Left lung (tissue), 10 donors: ENCODE measurements around the gene KRTCAP2. TPM values are rescaled to one million over a fixed set of nuclear protein-coding genes. Genes with fewer than 3 reads are reported as not detected.

Source experiments
- ATAC-seq: fragments of 200-7000 bp; cut with Tn5 transposase; one replicate; pipeline ENCODE4 v1.9.1; 2020; ENCODE audit warnings: moderate library complexity
- DNase-seq, 4 donors: peaks; one replicate each; pipeline ENCODE4 v3.0.0-alpha.2; 2013 to 2020
- H3K27ac ChIP-seq, 2 donors: fragments of 200-600 bp; sonication (generic) in 1 of 2; one replicate each; pipeline versions ENCODE4 v1.5.0 to v1.8.0; 2020 to 2021
- H3K27me3 ChIP-seq, 2 donors: fragments of 200-600 bp; sonication (generic) in 1 of 2; one replicate each; pipeline versions ENCODE4 v1.5.0 to v1.8.0; 2020 to 2021
- H3K36me3 ChIP-seq, 2 donors: fragments of 200-600 bp; sonication (generic) in 1 of 2; one replicate each; pipeline versions ENCODE4 v1.5.0 to v1.8.0; 2020 to 2021
- H3K4me1 ChIP-seq, 2 donors: fragments of 200-600 bp; one replicate each; pipeline ENCODE4 v1.8.0; 2021
- H3K4me3 ChIP-seq, 2 donors: fragments of 200-600 bp; sonication (generic) in 1 of 2; one replicate each; pipeline versions ENCODE4 v1.5.0 to v1.8.0; 2020 to 2021; ENCODE audit warnings: mild to moderate bottlenecking in 1 of 2
- H3K9me3 ChIP-seq, 2 donors: fragments of 200-600 bp; sonication (generic) in 1 of 2; one replicate each; pipeline versions ENCODE4 v1.5.0 to v1.8.0; 2020 to 2021
- intact Hi-C, 2 donors: fragments of 100-400 bp; cut with DNase I; formaldehyde crosslinking; loops; one replicate each; pipeline versions ENCODE4 v1.11.2 to v1.14.2; 2022
- polyA plus RNA-seq, 6 donors: library from polyadenylated mRNA; unstranded; fragments of 120-200 nt; gene quantifications; one replicate each; pipeline ENCODE4 v1.2.1, GENCODE V29; 2013; ENCODE audit not compliant: insufficient read length in 6 of 6
- total RNA-seq, 2 donors: library from RNA; stranded (reverse); fragmentation: NEBNext Ultra II Directional; extraction: Animal tissue kit (Norgen Biotek cat#: 25700); gene quantifications; one replicate each; pipeline ENCODE4 v1.2.1, GENCODE V29; 2021
- TF ChIP-seq, protein P1 (sequence below), 2 donors: fragments of 200-600 bp; sonication (generic) in 1 of 2; IDR thresholded peaks; one replicate each; pipeline versions ENCODE4 v1.5.0 to v1.8.0; 2021; ENCODE audit warnings: antibody characterized with exemption in 2 of 2
- donor health status: DM: no; HTN: yes; CAD: no.
- donor health status: DM: no; HTN: no; CAD: no.

Gene KRTCAP2
- total and polyA plus RNA-seq, 8 donors, result 93.9 to 184 (median 111) TPM

DNA sequence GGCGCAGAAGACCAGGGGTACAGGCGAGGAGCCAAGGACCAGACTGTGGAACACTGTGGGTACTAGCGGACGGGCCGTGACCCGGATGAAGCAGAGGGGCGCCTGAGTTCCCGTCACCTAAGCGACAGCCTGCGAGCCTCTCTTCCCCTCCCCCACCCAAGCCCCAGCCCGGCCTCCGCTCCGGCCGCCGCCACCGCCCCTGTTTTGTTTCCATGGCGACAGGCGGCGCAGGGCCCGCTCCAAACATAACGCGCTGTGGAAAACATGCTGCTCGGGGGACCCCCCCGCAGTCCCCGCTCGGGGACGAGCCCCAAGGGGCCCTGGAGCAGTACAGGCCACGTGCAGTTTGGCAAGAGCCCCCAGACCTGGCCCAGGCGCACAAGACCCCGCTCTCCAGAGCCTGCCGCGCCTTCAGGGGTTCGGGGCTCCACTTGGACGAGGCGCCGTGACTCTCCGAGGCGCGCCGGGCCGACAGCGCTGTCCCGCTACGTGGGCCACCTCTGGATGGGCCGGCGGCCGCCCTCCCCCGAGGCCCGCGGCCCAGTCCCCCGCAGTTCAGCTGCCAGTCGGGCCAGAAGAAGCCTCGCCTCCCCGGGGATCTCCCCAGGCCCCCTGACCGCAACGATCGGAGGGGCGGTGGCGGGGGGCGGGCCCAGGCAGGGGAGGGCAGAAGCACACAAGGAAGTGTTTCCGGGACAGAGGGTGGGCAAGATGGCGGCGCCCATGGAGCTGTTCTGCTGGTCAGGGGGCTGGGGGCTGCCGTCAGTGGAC is 35.6 kb upstream of the KRTCAP2 start, which contains the start of gene MTX1:
TSS of gene MTX1 (plus strand) at position 155 of the 771 bp plus-strand sequence. CDS start at position 265, 110 bp downstream.
- ATAC-seq (peak; percentile 87), DNase-seq (peak; percentile 91 to 96 (median 94))
- TF ChIP-seq, protein P1, sequence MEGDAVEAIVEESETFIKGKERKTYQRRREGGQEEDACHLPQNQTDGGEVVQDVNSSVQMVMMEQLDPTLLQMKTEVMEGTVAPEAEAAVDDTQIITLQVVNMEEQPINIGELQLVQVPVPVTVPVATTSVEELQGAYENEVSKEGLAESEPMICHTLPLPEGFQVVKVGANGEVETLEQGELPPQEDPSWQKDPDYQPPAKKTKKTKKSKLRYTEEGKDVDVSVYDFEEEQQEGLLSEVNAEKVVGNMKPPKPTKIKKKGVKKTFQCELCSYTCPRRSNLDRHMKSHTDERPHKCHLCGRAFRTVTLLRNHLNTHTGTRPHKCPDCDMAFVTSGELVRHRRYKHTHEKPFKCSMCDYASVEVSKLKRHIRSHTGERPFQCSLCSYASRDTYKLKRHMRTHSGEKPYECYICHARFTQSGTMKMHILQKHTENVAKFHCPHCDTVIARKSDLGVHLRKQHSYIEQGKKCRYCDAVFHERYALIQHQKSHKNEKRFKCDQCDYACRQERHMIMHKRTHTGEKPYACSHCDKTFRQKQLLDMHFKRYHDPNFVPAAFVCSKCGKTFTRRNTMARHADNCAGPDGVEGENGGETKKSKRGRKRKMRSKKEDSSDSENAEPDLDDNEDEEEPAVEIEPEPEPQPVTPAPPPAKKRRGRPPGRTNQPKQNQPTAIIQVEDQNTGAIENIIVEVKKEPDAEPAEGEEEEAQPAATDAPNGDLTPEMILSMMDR (IDR thresholded peaks at IDR 0.05), result no peak
- H3K36me3 ChIP-seq, result peaks cover 0 to 8% of the 10 kb centered on the region in 2 donors
- H3K9me3 ChIP-seq, result no peaks in the 10 kb centered on the region
- H3K4me3 ChIP-seq, result peak within 1 kb of the TSS; percentile 75 to 78
- intact Hi-C loops, result no loop called here
- peak within 1 kb of the TSS; percentile 98 to 100 for H3K27ac ChIP-seq
- no peaks in the 10 kb centered on the region for H3K27me3 ChIP-seq
- peaks cover 20 to 37% of the 10 kb centered on the region in 2 donors for H3K4me1 ChIP-seq

DNA sequence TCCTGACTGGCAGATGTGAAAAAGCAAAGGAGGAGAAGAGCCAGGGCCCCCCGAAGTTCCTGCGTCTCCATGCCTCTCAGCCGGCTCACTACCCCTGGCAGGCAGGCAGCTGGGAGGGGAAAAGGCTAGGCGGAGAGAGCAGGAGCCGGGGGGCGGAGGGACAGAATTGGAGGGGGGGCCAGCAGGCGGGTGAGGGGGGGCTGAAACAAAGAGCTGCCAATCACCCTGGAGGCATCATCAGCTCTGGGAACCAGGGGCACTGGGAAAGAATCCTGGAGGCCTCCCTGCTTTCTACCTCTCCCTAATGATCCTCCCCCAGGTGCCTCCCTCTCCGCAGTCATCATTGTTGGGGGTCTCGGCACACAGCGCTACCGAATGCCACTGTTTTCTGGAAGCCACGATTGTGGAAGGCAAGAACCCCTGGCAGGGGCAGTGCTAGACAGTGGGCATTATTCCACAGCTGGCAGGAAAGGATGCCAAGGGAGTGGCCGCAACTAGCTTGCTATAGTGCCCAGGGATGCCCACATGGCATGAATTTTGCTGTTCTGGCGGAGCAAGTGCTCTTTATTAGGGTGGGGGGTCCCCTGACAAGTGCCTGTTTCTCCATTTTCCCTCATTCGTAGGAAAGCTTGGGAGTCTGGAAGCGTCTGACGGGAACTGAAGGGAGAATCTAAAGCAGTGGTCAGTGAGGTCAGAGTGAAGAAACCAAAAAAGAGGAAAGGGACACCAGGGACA is 34.9 kb upstream of the KRTCAP2 start, which contains the start of gene THBS3:
TSS of gene THBS3 (minus strand) at position 92 of the 735 bp plus-strand sequence. CDS start at position 71, 21 bp downstream.
- intact Hi-C loops, result no loop called here
- TF ChIP-seq, protein P1 (IDR thresholded peaks at IDR 0.05), result no peak
- H3K4me1 ChIP-seq, result peaks cover 20 to 37% of the 10 kb centered on the region in 2 donors
- peaks cover 0 to 8% of the 10 kb centered on the region in 2 donors for H3K36me3 ChIP-seq
- peak within 1 kb of the TSS; percentile 75 to 78 for H3K4me3 ChIP-seq
- DNase-seq (peak in 1 of 4 donors; percentile 53), ATAC-seq (peak; percentile 12)
- H3K27me3 ChIP-seq, result no peaks in the 10 kb centered on the region
- H3K9me3 ChIP-seq, result no peaks in the 10 kb centered on the region
- H3K27ac ChIP-seq, result peak within 1 kb of the TSS; percentile 98 to 100

DNA sequence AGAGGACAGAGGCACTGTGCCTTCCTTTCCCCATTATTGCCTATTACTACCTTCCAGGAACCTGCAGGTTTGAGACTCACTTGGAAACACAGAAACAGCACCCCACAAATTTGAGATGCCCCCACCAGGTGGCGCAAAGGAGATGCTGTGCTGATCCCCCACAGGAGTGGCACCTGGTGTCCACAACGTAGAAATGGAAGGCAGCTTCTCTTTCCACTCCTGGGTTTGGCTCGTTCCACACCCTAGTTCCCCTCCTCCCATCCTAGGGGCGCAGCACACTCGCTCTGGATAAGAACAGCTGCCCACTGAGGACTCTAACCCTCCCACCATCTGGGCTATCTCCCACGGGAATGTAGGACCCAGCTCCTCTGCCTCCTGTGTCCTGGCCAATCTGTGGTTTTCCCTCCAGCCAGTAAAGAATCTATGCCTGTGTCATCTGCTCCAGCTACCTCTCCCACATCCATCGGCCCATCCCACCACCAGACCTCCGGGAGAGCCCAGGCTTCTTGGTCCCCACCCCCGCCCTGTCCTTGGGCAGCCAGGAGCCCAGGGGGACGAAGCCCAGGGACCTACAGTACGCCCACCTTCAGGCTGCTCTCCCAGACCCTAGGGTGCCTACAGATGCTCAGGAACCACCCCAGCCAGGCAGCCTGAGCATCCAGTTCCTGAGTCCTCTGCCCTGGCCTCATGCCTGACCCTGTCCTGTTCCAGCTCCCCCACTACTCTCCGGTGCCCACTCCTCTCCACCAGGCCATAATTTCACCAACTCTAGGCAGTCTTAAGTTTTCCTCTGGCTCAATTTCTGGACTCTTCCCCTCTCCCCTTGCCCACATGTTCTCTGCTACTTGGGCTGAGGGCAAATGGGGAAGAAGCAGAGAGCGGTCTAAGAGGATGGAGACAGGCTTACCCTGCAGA is 34.0 kb upstream of the KRTCAP2 start:
- peak; percentile 56 to 93 (median 85) for DNase-seq
- H3K36me3 ChIP-seq, result peaks cover 0 to 7% of the 10 kb centered on the region in 2 donors
- H3K4me1 ChIP-seq, result peaks cover 20 to 37% of the 10 kb centered on the region in 2 donors
- peak overlapping the region; percentile 15 to 75 for H3K4me3 ChIP-seq
- intact Hi-C loops, result no loop called here
- no peaks in the 10 kb centered on the region for H3K9me3 ChIP-seq
- H3K27ac ChIP-seq, result peak overlapping the region; percentile 98 to 100
- H3K27me3 ChIP-seq, result no peaks in the 10 kb centered on the region
- TF ChIP-seq, protein P1 (IDR thresholded peaks at IDR 0.05), result peak; percentile 64 to 79
- peak; percentile 50 for ATAC-seq

DNA sequence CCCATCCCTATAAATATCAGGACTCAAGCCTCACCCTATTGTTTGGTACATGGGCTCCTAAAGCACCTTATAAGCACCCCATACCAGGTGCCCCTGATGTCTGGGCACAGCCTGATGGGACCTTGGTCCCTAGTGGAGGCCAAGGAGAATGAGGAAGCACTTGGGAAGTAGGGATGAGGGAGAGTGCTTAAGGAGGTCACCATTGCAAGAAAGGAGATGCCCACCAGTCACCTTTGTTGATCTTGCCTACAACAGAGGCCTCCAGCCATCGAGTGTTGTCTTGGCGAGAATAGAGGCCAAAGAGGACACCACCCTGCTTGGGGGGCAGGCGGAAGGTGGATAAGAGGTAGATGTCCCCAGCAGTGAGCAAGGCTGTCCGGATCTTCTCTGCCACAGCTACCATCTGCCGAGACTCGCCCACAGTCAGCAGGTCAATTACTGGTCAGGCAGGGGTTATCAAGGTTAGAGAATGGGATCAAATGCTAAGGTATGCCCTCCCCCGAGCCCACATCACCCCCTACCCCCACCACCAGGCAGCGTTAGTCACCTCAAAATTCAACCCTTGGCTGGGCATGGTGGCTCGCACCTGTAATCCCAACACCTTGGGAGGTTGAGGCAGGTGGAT is 33.0 kb upstream of the KRTCAP2 start:
- no peak overlapping the region for H3K27ac ChIP-seq
- H3K4me1 ChIP-seq, result peaks cover 20 to 37% of the 10 kb centered on the region in 2 donors
- no peaks in the 10 kb centered on the region for H3K36me3 ChIP-seq
- DNase-seq (peak in 1 of 4 donors; percentile 5), ATAC-seq (no peak)
- H3K27me3 ChIP-seq, result no peaks in the 10 kb centered on the region
- TF ChIP-seq, protein P1 (IDR thresholded peaks at IDR 0.05), result no peak
- H3K4me3 ChIP-seq, result no peak overlapping the region
- no peaks in the 10 kb centered on the region for H3K9me3 ChIP-seq
- intact Hi-C loops, result no loop called here
